Suprapubic skin (tissue), 4 donors: ENCODE measurements around the gene EIF2B2. TPM values are rescaled to one million over a fixed set of nuclear protein-coding genes. Genes with fewer than 3 reads are reported as not detected.

Source experiments
- DNase-seq, 2 donors: peaks; one replicate each; pipeline ENCODE4 v3.0.0-alpha.2; 2019; ENCODE audit warnings: low spot score in 2 of 2
- H3K27ac ChIP-seq: fragments of 200-600 bp; sonication (generic); one replicate; pipeline ENCODE4 v1.5.1; 2019
- H3K27me3 ChIP-seq: fragments of 200-600 bp; sonication (generic); one replicate; pipeline ENCODE4 v1.5.1; 2019
- H3K36me3 ChIP-seq: fragments of 200-600 bp; sonication (generic); one replicate; pipeline ENCODE4 v1.5.1; 2019
- H3K4me1 ChIP-seq: fragments of 200-600 bp; sonication (generic); one replicate; pipeline ENCODE4 v1.5.1; 2019
- H3K4me3 ChIP-seq: fragments of 200-600 bp; sonication (generic); one replicate; pipeline ENCODE4 v1.5.1; 2019; ENCODE audit warnings: mild to moderate bottlenecking
- H3K9me3 ChIP-seq: fragments of 200-600 bp; sonication (generic); one replicate; pipeline ENCODE4 v1.5.1; 2019
- EP300 ChIP-seq: sonication (generic); formaldehyde crosslinking; IDR thresholded peaks from one replicate; pipeline ENCODE4 v1.6.1; 2017; ENCODE audit warnings: antibody characterized with exemption
- POLR2A ChIP-seq, 2 donors: fragments of 450-650 bp; IDR thresholded peaks; one replicate each; pipeline ENCODE4 v1.6.1; 2017; ENCODE audit warnings: antibody characterized with exemption in 2 of 2, mild to moderate bottlenecking in 2 of 2, moderate library complexity in 2 of 2
- POLR2AphosphoS5 ChIP-seq, 3 donors: sonication (generic); formaldehyde crosslinking; IDR thresholded peaks; one replicate each; pipeline ENCODE4 v1.6.1; 2017; ENCODE audit warnings: antibody characterized with exemption in 3 of 3
- WGBS: methylation state at CpG from one replicate; pipeline ENCODE4 v1.1.5; 2018; 5-methylcytosine and 5-hydroxymethylcytosine counted together
- total RNA-seq, 4 donors: library from RNA; depleted of rRNA; stranded (reverse); fragments of >200 nt; gene quantifications; one replicate each; pipeline ENCODE4 v1.1.0, GENCODE V29; 2016
- TF ChIP-seq, protein P1 (sequence below), 2 donors: fragments of 200-600 bp in 1 of 2; fragments of 450-650 bp in 1 of 2; sonication (generic) in 1 of 2; IDR thresholded peaks; one replicate each; pipeline ENCODE4 v1.5.1; 2016 to 2019; ENCODE audit warnings: antibody characterized with exemption in 2 of 2, mild to moderate bottlenecking in 1 of 2, moderate library complexity in 1 of 2

The EIF2B2 gene
- total RNA-seq, 4 donors from 2014 or later: 28.9 to 46.2 (median 33.8) TPM

DNA sequence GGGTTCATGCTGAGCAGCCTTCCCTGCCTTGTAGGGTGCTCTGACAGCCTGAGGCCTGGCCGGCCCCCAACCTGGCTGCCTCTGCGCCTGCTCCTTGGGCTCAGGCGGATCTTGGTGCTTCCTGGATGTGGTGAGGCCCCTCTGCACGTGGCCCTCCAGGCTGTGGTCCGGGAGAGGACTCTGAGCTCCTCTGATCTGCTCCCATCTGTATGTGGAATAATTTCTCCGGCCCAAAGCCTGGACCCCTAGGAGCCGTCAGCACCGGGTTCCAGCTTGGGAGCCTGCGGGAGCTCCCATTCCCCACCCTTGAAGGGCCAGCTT is 21.3 kb upstream of the EIF2B2 start:
- DNase-seq: no peak
- Histone ChIP-seq H3K4me3 (no peak overlapping the region), H3K9me3 (no peaks in the 10 kb centered on the region), H3K4me1 (peaks cover 51% of the 10 kb centered on the region), H3K27ac (no peak overlapping the region), H3K36me3 (no peaks in the 10 kb centered on the region), H3K27me3 (no peaks in the 10 kb centered on the region)
- TF ChIP-seq POLR2AphosphoS5 (IDR thresholded peaks at IDR 0.05) (no peak), EP300 (no peak), POLR2A (IDR thresholded peaks at IDR 0.05) (no peak)
- TF ChIP-seq, protein P1, sequence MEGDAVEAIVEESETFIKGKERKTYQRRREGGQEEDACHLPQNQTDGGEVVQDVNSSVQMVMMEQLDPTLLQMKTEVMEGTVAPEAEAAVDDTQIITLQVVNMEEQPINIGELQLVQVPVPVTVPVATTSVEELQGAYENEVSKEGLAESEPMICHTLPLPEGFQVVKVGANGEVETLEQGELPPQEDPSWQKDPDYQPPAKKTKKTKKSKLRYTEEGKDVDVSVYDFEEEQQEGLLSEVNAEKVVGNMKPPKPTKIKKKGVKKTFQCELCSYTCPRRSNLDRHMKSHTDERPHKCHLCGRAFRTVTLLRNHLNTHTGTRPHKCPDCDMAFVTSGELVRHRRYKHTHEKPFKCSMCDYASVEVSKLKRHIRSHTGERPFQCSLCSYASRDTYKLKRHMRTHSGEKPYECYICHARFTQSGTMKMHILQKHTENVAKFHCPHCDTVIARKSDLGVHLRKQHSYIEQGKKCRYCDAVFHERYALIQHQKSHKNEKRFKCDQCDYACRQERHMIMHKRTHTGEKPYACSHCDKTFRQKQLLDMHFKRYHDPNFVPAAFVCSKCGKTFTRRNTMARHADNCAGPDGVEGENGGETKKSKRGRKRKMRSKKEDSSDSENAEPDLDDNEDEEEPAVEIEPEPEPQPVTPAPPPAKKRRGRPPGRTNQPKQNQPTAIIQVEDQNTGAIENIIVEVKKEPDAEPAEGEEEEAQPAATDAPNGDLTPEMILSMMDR (IDR thresholded peaks at IDR 0.05): no peak
- 95% methylated on average over 4 of the region's 9 CpGs for WGBS

DNA sequence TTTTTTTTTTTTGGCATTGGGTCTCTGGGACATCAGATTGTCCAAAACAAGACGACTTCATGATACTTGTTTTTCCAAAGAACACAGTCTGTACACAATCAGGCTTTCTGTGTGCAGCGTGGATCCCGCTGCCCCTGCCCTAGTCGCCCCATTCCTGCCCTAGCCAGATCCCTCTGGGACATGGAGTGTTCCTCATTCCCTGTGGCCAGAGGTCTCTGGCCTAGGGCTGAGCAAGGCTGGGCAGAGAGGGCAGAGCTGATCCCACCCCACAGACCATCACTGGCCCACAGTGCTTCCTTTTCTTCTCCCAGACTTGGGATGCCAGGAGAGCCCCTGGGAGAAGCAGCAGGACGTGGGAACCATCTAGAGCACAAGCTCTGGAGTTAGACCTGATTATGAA is 20.9 kb upstream of the EIF2B2 start:
- Histone ChIP-seq H3K9me3 (no peaks in the 10 kb centered on the region), H3K36me3 (no peaks in the 10 kb centered on the region), H3K27ac (no peak overlapping the region), H3K4me1 (peaks cover 47% of the 10 kb centered on the region), H3K4me3 (no peak overlapping the region), H3K27me3 (no peaks in the 10 kb centered on the region)
- WGBS: 81% methylated on average over 4 of the region's 5 CpGs
- DNase-seq: no peak
- TF ChIP-seq POLR2A (IDR thresholded peaks at IDR 0.05): no peak
- TF ChIP-seq EP300: no peak
- TF ChIP-seq, protein P1 (IDR thresholded peaks at IDR 0.05): no peak
- TF ChIP-seq POLR2AphosphoS5 (IDR thresholded peaks at IDR 0.05): no peak

GRCh38 chr14:74982661-74983060 is 20.1 kb upstream of the EIF2B2 start:
- WGBS: 69% methylated on average over 4 of the region's 4 CpGs

GRCh38 chr14:74983343-74983742 is 19.4 kb upstream of the EIF2B2 start:
- no peak overlapping the region for H3K27ac ChIP-seq
- WGBS: 63% methylated on average over 1 of the region's 1 CpG
- TF ChIP-seq POLR2AphosphoS5 (IDR thresholded peaks at IDR 0.05) (no peak), POLR2A (IDR thresholded peaks at IDR 0.05) (no peak), EP300 (no peak)
- TF ChIP-seq, protein P1 (IDR thresholded peaks at IDR 0.05): no peak

More at GRCh38 chr14:74982661-74983060, 20.1 kb upstream of the EIF2B2 start:
- Histone ChIP-seq H3K9me3 (no peaks in the 10 kb centered on the region), H3K4me1 (peaks cover 44% of the 10 kb centered on the region), H3K27me3 (no peaks in the 10 kb centered on the region), H3K36me3 (no peaks in the 10 kb centered on the region), H3K4me3 (no peak overlapping the region), H3K27ac (no peak overlapping the region)
- TF ChIP-seq EP300 (no peak), POLR2AphosphoS5 (IDR thresholded peaks at IDR 0.05) (no peak), POLR2A (IDR thresholded peaks at IDR 0.05) (no peak)
- TF ChIP-seq, protein P1 (IDR thresholded peaks at IDR 0.05): no peak
- DNase-seq: no peak

DNA sequence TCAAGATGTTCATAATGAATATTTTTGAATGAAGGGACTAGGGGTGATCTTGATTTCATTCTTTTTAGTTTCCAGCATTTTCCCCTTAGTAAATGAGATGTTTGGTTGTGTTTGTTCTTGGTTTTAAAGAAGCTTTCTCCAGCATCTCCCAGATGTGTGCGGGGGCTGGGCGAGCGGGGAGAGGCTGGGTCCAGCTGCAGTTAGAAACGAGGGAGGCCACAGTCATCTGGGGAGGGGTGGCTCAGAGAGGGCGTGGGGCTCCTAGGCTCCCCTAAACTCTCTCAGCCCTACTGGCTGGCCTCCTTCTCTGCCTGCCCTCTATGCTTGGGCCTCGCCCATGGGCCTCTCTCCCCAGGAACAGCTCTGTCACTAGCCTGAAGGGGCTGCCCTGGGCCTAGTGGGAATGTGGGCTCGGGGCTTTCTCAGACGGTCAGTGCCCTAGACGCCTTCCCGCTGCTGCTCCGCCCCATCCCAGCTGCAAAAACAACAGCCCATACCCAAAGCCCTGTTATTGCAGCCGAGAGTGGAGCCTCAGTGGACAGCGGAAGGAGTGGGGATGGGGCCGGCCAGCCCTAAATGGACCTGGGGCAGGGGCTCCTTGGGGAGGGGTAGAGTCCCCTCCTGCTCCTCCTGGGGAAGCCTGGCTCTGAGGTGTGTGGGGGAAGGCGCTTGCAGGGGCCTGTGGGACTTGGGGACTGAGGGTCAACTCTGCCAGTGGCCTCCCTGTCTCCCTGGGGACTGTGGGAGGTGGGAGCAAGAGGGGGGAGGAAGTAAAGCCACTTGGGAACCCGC is 18.3 kb upstream of the EIF2B2 start:
- no peak for DNase-seq

More at GRCh38 chr14:74983343-74983742, 19.4 kb upstream of the EIF2B2 start:
- no peaks in the 10 kb centered on the region for H3K27me3 ChIP-seq
- H3K4me3 ChIP-seq: no peak overlapping the region
- no peaks in the 10 kb centered on the region for H3K36me3 ChIP-seq
- H3K4me1 ChIP-seq: peaks cover 37% of the 10 kb centered on the region
- no peaks in the 10 kb centered on the region for H3K9me3 ChIP-seq
- no peak for DNase-seq

DNA sequence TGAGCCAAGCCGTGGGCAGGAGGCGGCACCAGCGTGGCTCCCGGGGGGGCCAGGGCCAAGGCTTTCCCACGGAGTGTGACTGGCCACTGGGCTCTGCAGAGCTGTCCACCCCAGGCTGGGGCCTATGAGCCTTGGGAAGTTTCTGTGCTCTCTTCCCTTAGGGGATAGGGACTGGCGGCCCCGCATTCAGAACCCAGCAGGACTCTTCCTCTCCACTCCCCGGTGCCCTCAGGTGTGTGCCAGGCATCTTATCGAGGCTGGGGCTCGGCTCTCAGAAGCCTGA is 17.8 kb upstream of the EIF2B2 start:
- Histone ChIP-seq H3K27ac (no peak overlapping the region), H3K27me3 (no peaks in the 10 kb centered on the region), H3K9me3 (no peaks in the 10 kb centered on the region), H3K4me1 (peaks cover 21% of the 10 kb centered on the region), H3K36me3 (no peaks in the 10 kb centered on the region), H3K4me3 (no peak overlapping the region)
- TF ChIP-seq POLR2AphosphoS5 (IDR thresholded peaks at IDR 0.05) (no peak), EP300 (no peak), POLR2A (IDR thresholded peaks at IDR 0.05) (no peak)
- TF ChIP-seq, protein P1 (IDR thresholded peaks at IDR 0.05): no peak
- DNase-seq: no peak
- WGBS: 80% methylated on average over 2 of the region's 10 CpGs

More for the DNA sequence above, 18.3 kb upstream of the EIF2B2 start:
- H3K27me3 ChIP-seq: no peaks in the 10 kb centered on the region
- no peak overlapping the region for H3K27ac ChIP-seq
- peaks cover 26% of the 10 kb centered on the region for H3K4me1 ChIP-seq
- H3K36me3 ChIP-seq: no peaks in the 10 kb centered on the region
- no peaks in the 10 kb centered on the region for H3K9me3 ChIP-seq
- H3K4me3 ChIP-seq: no peak overlapping the region
- WGBS: 88% methylated on average over 13 of the region's 16 CpGs
- TF ChIP-seq POLR2AphosphoS5 (IDR thresholded peaks at IDR 0.05): no peak
